Small intestine (tissue), 7 donors: ENCODE measurements around the gene PMM1. TPM values are rescaled to one million over a fixed set of nuclear protein-coding genes. Genes with fewer than 3 reads are reported as not detected.
A peak's percentile ranks its signal among the peaks of the same experiment; 100 is the strongest.
"Not testable (repeated sequence)": the region's sequence is repeated elsewhere in the genome, so short reads cannot be mapped to it uniquely, and the experiment has no call there.

Experiments used
- DNase-seq, 2 donors: peaks; one replicate each; pipeline versions ENCODE4 v3.0.0 to v3.0.0-alpha.2; 2013
- FAIRE-seq: peaks from 2 replicates; lab custom pipeline; 2012; peaks lifted over from hg19 to GRCh38; lab: Jason Lieb, UNC
- H3K27ac ChIP-seq, 3 donors: one replicate each; pipeline ENCODE4 v1.5.1; 2013; ENCODE audit warnings: low read length in 2 of 3, mild to moderate bottlenecking in 2 of 3, control low read depth in 1 of 3, inconsistent platforms in 1 of 3, low read depth in 1 of 3, moderate library complexity in 1 of 3
- H3K27me3 ChIP-seq, 3 donors: one replicate each; pipeline ENCODE4 v1.6.1; 2013; ENCODE audit warnings: low read length in 3 of 3, inconsistent platforms in 1 of 3; ENCODE audit not compliant: control insufficient read depth in 3 of 3, insufficient read depth in 3 of 3
- H3K36me3 ChIP-seq, 3 donors: one replicate each; pipeline ENCODE4 v1.6.1; 2013; ENCODE audit warnings: low read length in 3 of 3, inconsistent platforms in 1 of 3, low read depth in 1 of 3, mild to moderate bottlenecking in 1 of 3, moderate library complexity in 1 of 3; ENCODE audit not compliant: control insufficient read depth in 3 of 3, insufficient read depth in 2 of 3
- H3K4me1 ChIP-seq, 3 donors: one replicate each; pipeline ENCODE4 v1.6.1; 2013; ENCODE audit warnings: low read length in 2 of 3, inconsistent platforms in 1 of 3, low read depth in 1 of 3, mild to moderate bottlenecking in 1 of 3, moderate library complexity in 1 of 3; ENCODE audit not compliant: control insufficient read depth in 3 of 3, insufficient read depth in 2 of 3
- H3K4me3 ChIP-seq, 3 donors: one replicate each; pipeline ENCODE4 v1.5.1; 2013; ENCODE audit warnings: low read length in 3 of 3, control low read depth in 1 of 3, inconsistent platforms in 1 of 3, low read depth in 1 of 3, mild to moderate bottlenecking in 1 of 3, moderate library complexity in 1 of 3
- H3K9me3 ChIP-seq, 2 donors: one replicate each; pipeline ENCODE4 v1.6.1; 2013; ENCODE audit warnings: low read depth in 1 of 2, low read length in 1 of 2; ENCODE audit not compliant: control insufficient read depth in 2 of 2, insufficient read depth in 1 of 2
- WGBS, 3 donors: extraction: QIAGEN DNeasy Blood & Tissue Kit; methylation state at CpG; one replicate each; pipeline ENCODE4 v1.1.7; 2013; 5-methylcytosine and 5-hydroxymethylcytosine counted together
- polyA plus RNA-seq, 4 donors: library from polyadenylated mRNA; stranded (reverse) in 3 of 4; unstranded in 1 of 4; fragments of 200-250 nt in 3 of 4; fragments of 120-200 nt in 1 of 4; gene quantifications; one replicate each; pipeline versions ENCODE4 v1.2.1 to v1.2.3, GENCODE V29; 2013
- donor health status: healthy with polysubstance abuse.
- donor health status: control.
- donor health status: control.
- donor health status: Bipolar disorder and iron deficiency.
- donor health status: healthy.

The PMM1 gene
- polyA plus RNA-seq, 4 donors: 45.5 to 125 (median 90.4) TPM

DNA sequence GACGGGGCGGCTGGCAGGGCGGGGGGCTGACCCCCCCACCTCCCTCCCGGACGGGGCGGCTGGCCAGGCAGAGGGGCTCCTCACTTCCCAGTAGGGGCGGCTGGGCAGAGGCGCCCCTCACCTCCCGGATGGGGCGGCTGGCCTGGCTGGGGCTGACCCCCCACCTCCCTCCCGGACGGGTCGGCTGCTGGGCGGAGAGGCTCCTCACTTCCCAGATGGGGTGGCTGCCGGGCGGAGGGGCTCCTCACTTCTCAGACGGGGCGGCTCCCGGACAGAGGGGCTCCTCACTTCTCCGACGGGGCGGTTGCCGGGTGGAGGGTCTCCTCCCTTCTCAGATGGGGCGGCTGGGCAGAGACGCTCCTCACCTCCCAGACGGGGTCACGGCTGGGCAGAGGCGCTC lies 41.5 kb upstream of the PMM1 start:
- H3K36me3 ChIP-seq: peaks cover 9 to 66% (median 16%) of the 10 kb centered on the region in 3 donors
- not testable (repeated sequence) for H3K4me3 ChIP-seq, H3K27ac ChIP-seq, H3K4me1 ChIP-seq, FAIRE-seq, H3K27me3 ChIP-seq, DNase-seq
- 97 to 98% (median 97%) methylated on average over 5 to 25 of the region's 28 CpGs for WGBS, 3 donors
- peaks cover 0 to 21% of the 10 kb centered on the region in 2 donors for H3K9me3 ChIP-seq

DNA sequence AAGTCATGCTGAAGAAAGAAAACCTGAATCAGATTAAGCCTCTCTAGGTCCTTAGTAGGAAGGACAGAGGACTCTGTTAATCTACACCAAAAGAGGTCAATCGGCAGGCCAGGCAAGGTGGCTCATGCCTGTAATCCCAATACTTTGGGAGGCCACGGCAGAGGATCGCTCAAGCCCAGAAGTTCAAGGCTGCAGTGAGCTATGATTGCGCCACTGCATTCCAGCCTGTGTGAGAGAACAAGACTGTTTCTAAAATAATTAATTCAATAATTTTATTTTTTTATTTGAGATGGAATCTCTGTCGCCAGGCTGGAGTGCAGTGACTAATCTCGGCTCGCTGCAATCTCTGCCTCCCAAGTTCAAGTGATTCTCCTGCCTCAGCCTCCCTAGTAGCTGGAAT lies 35.9 kb upstream of the PMM1 start:
- peaks cover 4 to 73% (median 9%) of the 10 kb centered on the region in 3 donors for H3K36me3 ChIP-seq
- no peak for DNase-seq
- no peak for FAIRE-seq
- 94 to 99% (median 96%) methylated on average over 7 of the region's 7 CpGs for WGBS, 3 donors
- H3K4me3 ChIP-seq: no peak overlapping the region
- H3K27me3 ChIP-seq: no peaks in the 10 kb centered on the region
- peaks cover 3 to 6% (median 4%) of the 10 kb centered on the region in 3 donors for H3K4me1 ChIP-seq
- no peak overlapping the region for H3K27ac ChIP-seq
- peaks cover 0 to 9% of the 10 kb centered on the region in 2 donors for H3K9me3 ChIP-seq

DNA sequence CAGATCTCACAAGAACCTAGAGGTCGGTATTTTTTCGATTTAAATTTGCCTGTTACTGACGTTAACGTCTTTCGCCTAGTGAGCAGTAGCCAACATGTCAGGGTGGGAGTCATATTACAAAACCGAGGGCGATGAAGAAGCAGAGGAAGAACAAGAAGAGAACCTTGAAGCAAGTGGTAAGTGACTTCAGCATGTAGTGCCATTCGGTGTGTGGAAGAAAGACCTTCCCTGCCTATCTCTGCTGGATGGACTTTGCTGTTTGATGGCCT lies 32.2 kb upstream of the PMM1 start:
- peak in 1 of 2 donors; percentile 24 for DNase-seq
- Histone ChIP-seq H3K4me3 (peak overlapping the region; percentile 74 to 93 (median 77)), H3K27me3 (no peaks in the 10 kb centered on the region), H3K4me1 (peaks cover 3 to 18% (median 6%) of the 10 kb centered on the region in 3 donors), H3K27ac (peak overlapping the region; percentile 83 to 96 (median 89)), H3K36me3 (peaks cover 2 to 44% (median 2%) of the 10 kb centered on the region in 3 donors), H3K9me3 (no peaks in the 10 kb centered on the region)
- 2% methylated on average over 8 of the region's 8 CpGs for WGBS, 3 donors
- no peak for FAIRE-seq

DNA sequence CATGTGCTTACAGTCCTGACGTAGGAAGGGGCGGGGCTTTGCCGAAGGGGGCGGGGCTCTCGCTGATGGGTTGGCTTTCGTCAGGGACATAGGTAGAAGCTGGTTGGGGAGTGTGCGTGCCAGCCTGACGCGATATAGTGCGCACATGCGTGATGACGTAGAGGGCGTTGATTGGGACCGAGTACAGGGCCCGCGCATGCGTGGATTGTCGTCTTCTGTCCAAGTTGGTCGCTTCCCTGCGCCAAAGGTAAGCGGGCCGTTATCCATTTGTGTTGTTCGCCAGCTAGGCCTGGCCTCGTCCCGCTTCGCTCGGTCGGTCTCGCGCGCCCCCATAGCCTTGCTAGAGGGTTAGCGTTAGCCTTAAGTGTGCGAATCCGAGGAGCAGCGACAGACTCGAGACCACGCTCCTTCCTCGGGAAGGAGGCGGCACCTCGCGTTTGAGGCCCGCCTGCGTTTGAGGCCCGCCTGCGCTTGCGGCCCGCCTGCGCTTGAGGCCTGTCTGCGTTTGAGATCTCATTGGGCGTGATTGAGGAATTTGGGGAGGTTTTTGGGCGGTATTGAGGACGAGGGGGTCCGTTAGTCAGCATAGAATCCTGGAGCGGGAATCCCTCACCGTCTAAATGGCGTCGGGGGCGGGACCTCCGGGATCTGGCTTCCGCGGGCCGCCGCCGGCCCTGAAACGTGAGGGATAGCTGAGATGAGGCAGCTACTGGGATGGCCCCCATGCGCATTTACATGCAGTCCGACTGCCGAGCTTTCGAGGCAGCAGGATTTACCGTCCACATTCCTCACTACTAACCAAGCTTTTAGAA lies 31.7 kb upstream of the PMM1 start, which contains the start of gene XRCC6:
Gene XRCC6 (plus strand): TSS at position 197 of the 812 bp plus-strand sequence. CDS start 710 bp downstream, outside the sequence.
- DNase-seq (peak; percentile 100), FAIRE-seq (no peak)
- Histone ChIP-seq H3K27me3 (no peaks in the 10 kb centered on the region), H3K36me3 (peaks cover 0 to 39% (median 2%) of the 10 kb centered on the region in 3 donors), H3K4me1 (peaks cover 3 to 18% (median 6%) of the 10 kb centered on the region in 3 donors), H3K9me3 (no peaks in the 10 kb centered on the region), H3K4me3 (peak within 1 kb of the TSS; percentile 77 to 93 (median 82)), H3K27ac (peak within 1 kb of the TSS; percentile 96 to 97 (median 96))
- WGBS, 3 donors: 0 to 1% (median 0%) methylated on average over 67 to 70 of the region's 70 CpGs

DNA sequence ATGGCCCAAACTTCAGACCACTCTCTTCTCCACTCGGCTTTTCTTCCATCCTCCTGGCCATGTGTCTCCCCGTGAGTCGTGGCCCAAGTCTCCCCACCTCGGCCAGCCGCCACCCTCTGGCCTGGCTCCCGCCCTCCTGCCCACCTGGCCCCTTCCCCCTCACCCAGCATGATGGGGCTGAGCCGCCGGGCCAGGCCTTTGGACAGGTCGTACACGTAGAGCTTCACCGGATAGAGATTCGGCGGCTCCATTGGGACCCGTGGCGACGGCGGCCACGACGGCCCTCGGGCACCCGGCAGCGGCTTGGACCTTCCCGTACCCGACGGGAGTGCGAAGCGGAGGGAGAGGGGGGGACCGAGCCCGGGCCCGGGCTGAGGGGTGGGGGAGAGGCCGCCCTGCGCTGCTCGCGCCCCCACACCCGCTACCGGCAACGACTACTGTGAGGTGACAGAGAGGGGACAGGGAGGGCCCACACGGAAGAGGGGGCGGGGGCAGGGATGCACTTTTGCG lies 31.0 kb upstream of the PMM1 start, which contains the start of gene DESI1:
Gene DESI1 (minus strand): TSS at position 455 of the 510 bp plus-strand sequence. CDS start 204 bp downstream, at position 251.
- no peak for FAIRE-seq
- peak within 1 kb of the TSS; percentile 96 to 97 (median 96) for H3K27ac ChIP-seq
- peak in 1 of 2 donors; percentile 40 for DNase-seq
- peaks cover 0 to 32% (median 2%) of the 10 kb centered on the region in 3 donors for H3K36me3 ChIP-seq
- peak within 1 kb of the TSS; percentile 77 to 93 (median 82) for H3K4me3 ChIP-seq
- no peaks in the 10 kb centered on the region for H3K9me3 ChIP-seq
- H3K27me3 ChIP-seq: no peaks in the 10 kb centered on the region
- H3K4me1 ChIP-seq: peaks cover 3 to 18% (median 6%) of the 10 kb centered on the region in 3 donors
- WGBS, 3 donors: 0 to 1% (median 0%) methylated on average over 30 to 40 of the region's 40 CpGs

DNA sequence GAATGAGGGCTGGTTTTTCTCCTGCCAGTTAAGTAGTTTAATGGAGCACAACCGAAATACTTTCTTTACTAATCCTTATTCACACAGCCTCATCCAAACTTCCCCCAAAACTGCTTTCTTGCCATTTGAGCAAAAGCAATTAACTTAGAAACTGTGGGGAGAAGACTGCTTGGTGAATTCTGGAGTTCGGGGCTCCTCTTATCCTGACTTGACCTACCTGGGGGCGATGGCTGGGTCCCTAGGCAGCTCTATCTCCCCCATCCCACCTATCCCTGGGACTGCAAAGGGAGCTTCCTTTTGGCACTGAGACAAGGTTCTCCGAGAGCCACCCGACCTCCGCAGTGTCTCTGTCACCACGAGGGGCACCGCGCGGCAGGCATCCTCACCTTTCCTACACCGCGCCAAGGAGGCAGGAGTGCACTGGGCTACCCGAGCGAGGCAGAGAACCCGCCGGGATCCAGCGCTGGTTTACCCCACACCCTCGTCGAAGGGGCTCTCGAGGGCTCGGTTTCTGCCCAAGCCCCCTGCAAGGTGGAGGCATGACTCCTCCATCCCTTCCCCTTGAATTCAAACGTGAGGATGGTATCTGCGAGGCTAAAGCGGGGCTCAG lies 30.4 kb upstream of the PMM1 start:
- peaks cover 0 to 27% (median 2%) of the 10 kb centered on the region in 3 donors for H3K36me3 ChIP-seq
- FAIRE-seq (no peak), DNase-seq (peak; percentile 43 to 69)
- 1 to 2% (median 1%) methylated on average over 24 of the region's 24 CpGs for WGBS, 3 donors
- H3K4me3 ChIP-seq: peak overlapping the region; percentile 77 to 93 (median 82)
- peak overlapping the region; percentile 96 to 97 (median 96) for H3K27ac ChIP-seq
- H3K27me3 ChIP-seq: no peaks in the 10 kb centered on the region
- peaks cover 3 to 18% (median 6%) of the 10 kb centered on the region in 3 donors for H3K4me1 ChIP-seq
- no peaks in the 10 kb centered on the region for H3K9me3 ChIP-seq

DNA sequence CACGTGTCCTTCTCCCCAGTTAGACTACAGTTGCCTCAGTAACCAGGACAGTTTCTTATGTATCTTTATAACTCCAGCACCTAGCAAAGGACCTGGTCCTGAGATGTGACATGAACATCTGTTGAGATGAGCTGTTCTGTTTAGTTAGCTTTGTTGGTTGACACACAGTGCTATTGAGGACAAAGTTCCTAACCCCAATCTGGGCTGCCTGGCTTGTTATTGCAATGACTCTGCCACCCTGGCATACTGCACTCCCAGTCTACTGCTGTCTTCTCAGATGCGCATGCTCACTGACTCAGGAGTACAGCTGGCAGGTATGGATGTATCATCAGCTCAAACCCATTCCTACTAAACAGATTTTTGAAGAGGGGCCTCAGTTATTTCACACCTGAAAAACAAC lies 23.8 kb upstream of the PMM1 start:
- no peak overlapping the region for H3K4me3 ChIP-seq
- FAIRE-seq (no peak), DNase-seq (peak; percentile 9 to 21)
- H3K4me1 ChIP-seq: peaks cover 0 to 2% (median 0%) of the 10 kb centered on the region in 3 donors
- H3K36me3 ChIP-seq: peaks cover 2 to 7% (median 2%) of the 10 kb centered on the region in 3 donors
- no peaks in the 10 kb centered on the region for H3K9me3 ChIP-seq
- 88 to 97% (median 93%) methylated on average over 2 of the region's 2 CpGs for WGBS, 3 donors
- no peak overlapping the region for H3K27ac ChIP-seq
- no peaks in the 10 kb centered on the region for H3K27me3 ChIP-seq

DNA sequence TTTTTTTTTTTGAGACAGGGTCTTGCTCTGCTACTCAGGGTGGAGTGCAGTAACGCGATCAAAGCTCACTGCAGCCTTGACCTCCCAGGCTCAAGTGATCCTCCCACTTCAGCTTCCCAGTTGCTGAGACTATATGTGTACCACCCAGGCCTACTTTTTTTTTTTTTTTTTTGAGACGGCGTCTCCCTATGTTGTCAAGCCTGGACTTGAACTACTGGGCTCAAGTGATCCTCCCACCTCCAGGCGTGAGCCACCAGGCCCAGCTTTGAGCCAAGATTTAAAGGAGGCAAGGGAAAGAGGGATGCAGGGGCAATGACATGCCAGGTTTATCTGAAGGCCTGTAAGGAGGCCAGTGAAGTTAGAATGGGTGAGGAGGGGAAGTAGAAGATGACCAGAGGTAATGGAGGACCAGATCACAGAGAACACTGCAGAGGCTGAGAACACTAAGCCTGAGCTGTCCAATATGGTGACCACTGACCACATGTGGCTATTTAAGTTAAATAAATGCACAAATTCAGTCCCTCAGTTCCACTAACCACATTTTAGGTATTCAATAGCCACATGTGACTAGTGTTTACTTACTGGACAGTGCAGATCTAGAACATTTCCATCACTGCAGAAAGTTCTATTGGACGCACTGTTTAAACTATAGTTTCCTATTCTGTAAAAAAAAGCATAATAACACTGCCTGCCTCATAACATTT lies 23.1 kb upstream of the PMM1 start:
- H3K27ac ChIP-seq: no peak overlapping the region
- FAIRE-seq: no peak
- H3K9me3 ChIP-seq: no peaks in the 10 kb centered on the region

More for the DNA sequence above, 23.1 kb upstream of the PMM1 start:
- WGBS, 3 donors: 94 to 97% (median 97%) methylated on average over 6 of the region's 6 CpGs
- peaks cover 0 to 1% (median 0%) of the 10 kb centered on the region in 3 donors for H3K4me1 ChIP-seq
- no peak for DNase-seq
- peaks cover 2 to 8% (median 2%) of the 10 kb centered on the region in 3 donors for H3K36me3 ChIP-seq
- no peaks in the 10 kb centered on the region for H3K27me3 ChIP-seq
- H3K4me3 ChIP-seq: no peak overlapping the region
